ENCODE measurements around the gene TUBB.

- TF ChIP-seq CTCF (IDR thresholded peaks at IDR 0.05; ENCODE audit: low read length) (no peak), EZH2 (IDR thresholded peaks at IDR 0.05; ENCODE audit: borderline replicate concordance, low read length) (no peak)
Observed at GRCh38 chr6:30687659-30688431, 32.3 kb upstream of the TUBB start.

Measured in OCI-LY1 (cell line).